ENCODE measurements around the gene ZDHHC1.
"Not testable (repeated sequence)": the region's sequence is repeated elsewhere in the genome, so short reads cannot be mapped to it uniquely, and the experiment has no call there.

The ZDHHC1 gene

GRCh38 chr16:67391424-67392300, 24.6 kb downstream of the ZDHHC1 start:
- no peak for DNase-seq

GRCh38 chr16:67390816-67391423, 25.4 kb downstream of the ZDHHC1 start:
- no peak for DNase-seq

- no peak for DNase-seq
Measured at GRCh38 chr16:67389911-67390815, 26.1 kb downstream of the ZDHHC1 start.

GRCh38 chr16:67388591-67388990, 27.7 kb downstream of the ZDHHC1 start:
- peak; percentile 44 for DNase-seq

GRCh38 chr16:67388191-67388590, 28.1 kb downstream of the ZDHHC1 start:
- peak; percentile 15 for DNase-seq

GRCh38 chr16:67387479-67388079, 28.7 kb downstream of the ZDHHC1 start:
- no peak for DNase-seq

- DNase-seq, result no peak
Measured at GRCh38 chr16:67386861-67387455, 29.3 kb downstream of the ZDHHC1 start.

- DNase-seq, result no peak
Measured at GRCh38 chr16:67384778-67385510, 31.3 kb downstream of the ZDHHC1 start.

GRCh38 chr16:67383284-67383683, 33.0 kb downstream of the ZDHHC1 start:
- DNase-seq, result no peak

GRCh38 chr16:67378642-67379041, 37.6 kb downstream of the ZDHHC1 start:
- no peak for DNase-seq

- DNase-seq, result not testable (repeated sequence)
Measured at GRCh38 chr16:67376012-67376411, 40.3 kb downstream of the ZDHHC1 start.

- DNase-seq, result no peak
Measured at GRCh38 chr16:67372664-67373063, 43.6 kb downstream of the ZDHHC1 start.

- DNase-seq, result no peak
Measured at GRCh38 chr16:67370661-67371060, 45.6 kb downstream of the ZDHHC1 start.

GRCh38 chr16:67364600-67365235, 51.6 kb downstream of the ZDHHC1 start:
- DNase-seq, result no peak

- DNase-seq, result no peak
Measured at GRCh38 chr16:67361038-67361437, 55.2 kb downstream of the ZDHHC1 start.

- not testable (repeated sequence) for DNase-seq
Measured at GRCh38 chr16:67359540-67360269, 56.6 kb downstream of the ZDHHC1 start.

- DNase-seq, result no peak
Measured at GRCh38 chr16:67357561-67357960, 58.7 kb downstream of the ZDHHC1 start.

- no peak for DNase-seq
Measured at GRCh38 chr16:67356396-67356795, 59.9 kb downstream of the ZDHHC1 start.

- DNase-seq, result not testable (repeated sequence)
Measured at GRCh38 chr16:67352463-67352862, 63.8 kb downstream of the ZDHHC1 start.

GRCh38 chr16:67350324-67350723, 66.0 kb downstream of the ZDHHC1 start:
- DNase-seq, result no peak
